Fibroblast of peridontal ligament (primary cell): ENCODE measurements around the gene EFCAB12.
A peak's percentile ranks its signal among the peaks of the same experiment; 100 is the strongest.
"Not testable (repeated sequence)": the region's sequence is repeated elsewhere in the genome, so short reads cannot be mapped to it uniquely, and the experiment has no call there.

Experiments used
- DNase-seq: peaks from one replicate; pipeline ENCODE4 v3.0.0-alpha.2; 2010; ENCODE audit errors: extremely low read depth

EFCAB12 gene

GRCh38 chr3:129421236-129421883 lies 7.1 kb downstream of the EFCAB12 start:
- DNase-seq, result no peak

- DNase-seq, result no peak
Observed at GRCh38 chr3:129419476-129419875, 9.0 kb downstream of the EFCAB12 start.

GRCh38 chr3:129418041-129418973 lies 10.1 kb downstream of the EFCAB12 start:
- DNase-seq, result no peak

DNA sequence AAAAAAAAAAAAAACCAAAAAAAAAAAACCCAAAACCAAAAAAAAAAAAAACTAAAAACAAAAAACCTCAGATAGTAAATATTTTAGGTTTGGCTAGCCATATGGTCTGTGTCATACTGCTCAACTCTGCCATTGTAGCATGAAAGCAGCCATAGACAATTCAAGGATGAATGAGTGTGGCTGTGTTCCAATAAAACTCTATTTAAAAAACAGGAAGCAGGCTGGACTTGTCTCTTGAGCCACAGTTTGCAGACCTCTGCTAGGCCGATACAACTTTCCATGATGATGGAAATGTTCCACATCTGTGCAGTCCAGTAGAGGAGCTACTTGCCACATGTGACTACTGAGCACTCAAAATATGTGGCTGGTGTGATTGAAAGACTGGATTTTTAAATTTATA lies 11.1 kb downstream of the EFCAB12 start:
- DNase-seq, result peak; percentile 41

GRCh38 chr3:129416415-129416814 lies 12.0 kb downstream of the EFCAB12 start:
- no peak for DNase-seq

DNA sequence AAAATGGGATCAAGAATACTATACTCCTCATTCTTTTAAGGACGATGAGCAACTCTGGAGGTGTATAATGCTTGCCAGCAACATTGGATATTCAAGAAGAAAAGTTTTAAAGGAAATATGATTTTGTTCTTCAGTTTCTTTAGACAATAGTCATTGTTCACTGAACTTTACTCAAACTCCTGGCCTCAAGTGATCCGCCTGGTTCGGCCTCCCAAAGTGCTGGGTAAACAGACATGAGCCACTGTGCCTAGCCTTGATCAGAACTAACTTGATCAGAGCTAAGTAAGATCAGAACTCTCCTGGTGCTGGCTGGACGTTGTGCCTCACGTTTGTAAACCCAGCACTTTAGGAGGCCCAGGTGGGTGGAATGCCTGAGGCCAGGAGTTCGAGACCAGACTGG lies 12.6 kb downstream of the EFCAB12 start:
- no peak for DNase-seq

DNA sequence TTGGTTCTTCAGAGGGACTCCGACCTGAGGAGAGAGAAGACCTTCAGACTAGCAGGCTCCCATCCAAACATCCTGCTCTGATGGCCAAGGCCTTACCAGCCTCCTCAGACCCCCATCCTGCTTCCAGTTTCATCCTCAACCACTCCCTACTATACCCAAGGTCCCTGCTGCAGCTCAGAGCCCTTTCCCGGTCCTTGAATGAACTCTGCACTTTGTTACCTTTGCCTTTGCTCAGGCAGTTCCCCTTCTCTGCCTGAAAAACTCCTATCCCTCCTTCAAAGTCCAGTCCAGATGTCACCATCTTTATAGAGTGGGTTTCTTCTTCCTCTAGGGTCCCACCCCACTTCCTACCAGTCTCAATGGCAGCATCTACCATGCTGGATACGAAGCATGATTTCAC lies 13.1 kb downstream of the EFCAB12 start:
- no peak for DNase-seq

GRCh38 chr3:129413687-129414506 lies 14.5 kb downstream of the EFCAB12 start:
- peak; percentile 78 for DNase-seq

- not testable (repeated sequence) for DNase-seq
Observed at GRCh38 chr3:129413238-129413637, 15.2 kb downstream of the EFCAB12 start.

- DNase-seq, result no peak
Observed at GRCh38 chr3:129412542-129413198, 15.8 kb downstream of the EFCAB12 start.

- DNase-seq, result no peak
Observed at GRCh38 chr3:129410971-129411370, 17.5 kb downstream of the EFCAB12 start.

DNA sequence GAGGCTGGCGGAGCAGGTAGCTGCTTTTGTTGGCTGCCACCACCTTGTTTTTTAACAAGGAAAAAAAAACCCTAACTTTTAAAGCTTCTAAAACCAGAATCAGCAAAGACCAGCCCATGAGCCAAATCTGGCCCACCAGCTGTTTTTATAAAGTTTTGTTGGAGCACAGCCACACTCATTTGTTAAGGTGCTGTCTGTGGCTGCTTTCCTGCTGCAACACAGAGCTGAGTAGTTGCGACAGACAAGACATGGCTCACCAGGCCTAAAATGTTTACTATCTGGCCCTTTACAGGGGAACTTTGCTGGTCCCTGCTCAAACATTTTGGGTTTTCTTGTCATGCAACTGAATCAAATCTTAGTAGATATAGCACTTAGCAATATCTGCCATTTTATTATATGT lies 18.9 kb downstream of the EFCAB12 start:
- DNase-seq, result no peak

GRCh38 chr3:129404610-129405009 lies 23.8 kb downstream of the EFCAB12 start:
- no peak for DNase-seq

DNA sequence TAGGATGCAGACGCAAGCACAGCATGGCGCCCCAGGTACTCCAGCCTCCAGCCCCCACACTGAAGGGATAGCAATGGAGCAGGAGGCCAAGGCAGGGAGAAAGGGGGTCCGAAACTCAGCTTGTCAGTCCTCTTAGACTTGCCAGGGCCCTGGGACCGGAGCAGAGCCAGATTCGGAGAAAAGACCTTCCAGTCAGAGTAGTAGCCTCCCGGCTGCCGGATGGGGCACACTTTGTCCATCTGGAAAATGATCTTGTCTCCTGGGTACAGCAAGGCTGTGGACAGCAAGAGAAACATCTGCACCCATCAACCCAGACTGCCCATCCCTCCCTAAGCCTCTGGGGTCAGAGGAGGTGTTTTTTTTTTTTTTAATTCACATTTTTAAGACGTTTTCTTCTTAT lies 24.3 kb downstream of the EFCAB12 start:
- no peak for DNase-seq

DNA sequence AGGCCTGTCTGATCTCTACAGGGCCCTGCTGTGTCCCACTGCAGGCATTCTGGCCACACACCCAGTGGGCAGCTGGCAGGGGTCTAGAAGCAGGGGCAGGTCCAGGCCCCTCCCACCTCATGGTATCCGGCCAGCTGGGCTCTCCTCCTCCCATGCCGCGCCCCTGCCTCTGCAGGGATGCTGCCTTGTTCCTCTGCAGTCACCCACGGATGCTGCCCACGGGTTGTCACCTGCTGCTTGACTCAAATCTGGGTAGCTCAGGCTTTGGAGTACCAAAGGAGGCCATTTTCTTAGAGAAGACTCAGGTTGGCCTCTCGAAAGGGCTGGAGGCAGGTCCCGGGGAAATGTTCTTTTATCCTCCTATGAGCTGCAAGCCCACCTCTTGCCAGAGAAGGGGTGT lies 25.0 kb downstream of the EFCAB12 start:
- no peak for DNase-seq

GRCh38 chr3:129402616-129403015 lies 25.8 kb downstream of the EFCAB12 start:
- no peak for DNase-seq

DNA sequence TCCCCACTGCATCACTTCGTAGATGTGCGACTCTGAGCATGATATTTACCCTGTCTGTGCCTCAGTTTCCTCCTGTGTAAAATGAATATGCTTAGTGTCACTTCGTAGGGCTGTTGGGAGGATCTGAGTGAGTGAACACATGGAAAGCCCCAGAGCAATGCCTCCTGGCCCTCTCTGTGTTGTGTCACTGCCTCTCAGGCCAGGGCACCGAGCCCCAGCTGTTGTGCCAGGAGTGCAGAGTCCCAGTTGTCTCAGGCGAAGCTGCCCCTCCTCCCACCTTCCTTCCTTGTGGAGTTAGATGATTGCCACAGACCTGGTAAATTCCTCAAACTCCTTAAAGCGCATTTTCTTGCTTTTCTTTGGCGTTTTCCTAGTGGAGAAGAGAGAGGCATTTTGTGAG lies 26.2 kb downstream of the EFCAB12 start:
- DNase-seq, result no peak

DNA sequence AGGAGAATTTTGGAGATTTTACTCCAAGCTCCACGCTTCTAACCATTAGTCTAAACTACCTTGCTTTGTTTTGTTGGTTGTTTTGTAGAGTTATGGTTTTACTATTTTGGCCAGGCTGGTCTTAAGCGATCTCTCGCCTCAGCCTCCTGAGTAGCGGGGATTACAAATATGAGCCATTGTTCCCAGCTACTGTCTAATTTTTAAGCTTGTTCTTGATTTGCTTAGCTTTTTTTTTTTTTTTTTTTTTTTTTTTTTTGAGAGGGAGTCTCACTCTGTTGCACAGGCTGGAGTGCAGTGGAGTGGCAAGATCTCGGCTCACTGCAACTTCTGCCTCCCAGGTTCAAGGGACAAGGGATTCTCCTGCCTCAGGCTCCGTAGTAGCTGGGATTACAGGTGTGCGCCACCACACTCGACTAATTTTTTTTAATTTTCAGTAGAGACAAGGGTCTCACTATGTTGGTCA lies 28.5 kb downstream of the EFCAB12 start:
- DNase-seq, result no peak

- peak; percentile 99 for DNase-seq
Observed at GRCh38 chr3:129399145-129399894, 29.1 kb downstream of the EFCAB12 start.

GRCh38 chr3:129398803-129399144 lies 29.7 kb downstream of the EFCAB12 start:
- peak; percentile 26 for DNase-seq
